CD4-positive, alpha-beta T cell treated with Interleukin-17A for 1 hour (primary cell): ENCODE measurements around the gene SMPD3.

Experiments
- DNase-seq: peaks from one replicate; pipeline ENCODE4 v3.0.0-alpha.2; 2020

SMPD3 gene

GRCh38 chr16:68367440-68367839, 80.9 kb downstream of the SMPD3 start:
- DNase-seq: no peak

- peak; percentile 38 for DNase-seq
These were observed 81.3 kb downstream of the SMPD3 start for GRCh38 chr16:68367030-68367429.

GRCh38 chr16:68366062-68366461, 82.2 kb downstream of the SMPD3 start:
- no peak for DNase-seq

GRCh38 chr16:68365167-68365817, 83.0 kb downstream of the SMPD3 start:
- no peak for DNase-seq

GRCh38 chr16:68364561-68364998, 83.7 kb downstream of the SMPD3 start:
- DNase-seq: no peak

- no peak for DNase-seq
These were observed 84.4 kb downstream of the SMPD3 start for GRCh38 chr16:68363658-68364521.

- no peak for DNase-seq
These were observed 85.2 kb downstream of the SMPD3 start for GRCh38 chr16:68362947-68363657.

GRCh38 chr16:68362262-68362913, 85.9 kb downstream of the SMPD3 start:
- DNase-seq: no peak

- DNase-seq: no peak
These were observed 86.8 kb downstream of the SMPD3 start for GRCh38 chr16:68361485-68361884.

GRCh38 chr16:68360956-68361355, 87.4 kb downstream of the SMPD3 start:
- no peak for DNase-seq

- no peak for DNase-seq
These were observed 87.8 kb downstream of the SMPD3 start for GRCh38 chr16:68360547-68360946.

- no peak for DNase-seq
These were observed 88.7 kb downstream of the SMPD3 start for GRCh38 chr16:68359398-68360191.

- no peak for DNase-seq
These were observed 89.4 kb downstream of the SMPD3 start for GRCh38 chr16:68358951-68359350.

- DNase-seq: no peak
These were observed 90.4 kb downstream of the SMPD3 start for GRCh38 chr16:68357923-68358322.

- no peak for DNase-seq
These were observed 90.8 kb downstream of the SMPD3 start for GRCh38 chr16:68357521-68357922.

- no peak for DNase-seq
These were observed 91.4 kb downstream of the SMPD3 start for GRCh38 chr16:68356919-68357286.

GRCh38 chr16:68356249-68356918, 91.9 kb downstream of the SMPD3 start:
- peak; percentile 75 for DNase-seq

GRCh38 chr16:68355447-68356248, 92.7 kb downstream of the SMPD3 start:
- DNase-seq: no peak

- no peak for DNase-seq
These were observed 93.5 kb downstream of the SMPD3 start for GRCh38 chr16:68354816-68355215.

GRCh38 chr16:68353366-68353765, 94.9 kb downstream of the SMPD3 start:
- DNase-seq: no peak

GRCh38 chr16:68351991-68352431, 96.3 kb downstream of the SMPD3 start:
- DNase-seq: no peak
